ENCODE results near the gene SFXN5.

- TF ChIP-seq EZH2 (IDR thresholded peaks at IDR 0.05; ENCODE audit: insufficient read depth, poor library complexity, severe bottlenecking), result no peak
- no peak for TF ChIP-seq EZH2phosphoT487 (IDR thresholded peaks at IDR 0.05; ENCODE audit: insufficient read depth, low read depth)
Measured at GRCh38 chr2:72998234-72998651, 73.3 kb downstream of the SFXN5 start.
